ENCODE results near the gene ELL.
"Not testable (repeated sequence)": the region's sequence is repeated elsewhere in the genome, so short reads cannot be mapped to it uniquely, and the experiment has no call there.

Gene ELL

DNA sequence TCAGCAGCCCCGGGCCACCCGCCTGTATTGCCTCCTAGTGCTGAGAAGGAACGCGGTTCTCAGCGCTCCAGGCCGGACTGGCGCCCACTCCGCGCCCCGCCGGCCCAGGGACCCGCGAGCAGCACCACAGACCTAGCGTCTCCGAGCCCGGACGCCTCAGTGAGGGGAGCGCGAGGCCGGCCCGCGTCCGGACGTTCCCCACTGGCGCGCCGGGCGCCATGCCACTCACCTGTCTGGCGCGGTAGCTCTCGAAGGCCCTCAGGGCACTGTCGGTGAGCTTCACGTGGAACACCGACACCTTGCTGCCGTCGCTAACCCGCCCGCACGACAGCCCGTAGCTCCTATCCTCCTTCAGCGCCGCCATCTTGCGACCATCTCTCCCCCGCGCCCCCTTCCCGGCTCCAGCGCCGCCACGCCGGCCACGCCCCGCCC lies at the start of gene ELL:
ELL (minus strand) TSS at position 379 of the 432 bp plus-strand sequence; CDS start at position 364, 15 bp downstream.
- peak; percentile 18 for DNase-seq (ENCODE audit: low spot score)

GRCh38 chr19:18568367-18568766 lies 46.5 kb upstream of the ELL start:
- DNase-seq (ENCODE audit: low spot score), result no peak

GRCh38 chr19:18566953-18567352 lies 45.1 kb upstream of the ELL start:
- DNase-seq (ENCODE audit: low spot score), result no peak

GRCh38 chr19:18562086-18562485 lies 40.2 kb upstream of the ELL start:
- peak; percentile 84 for DNase-seq (ENCODE audit: low spot score)

DNA sequence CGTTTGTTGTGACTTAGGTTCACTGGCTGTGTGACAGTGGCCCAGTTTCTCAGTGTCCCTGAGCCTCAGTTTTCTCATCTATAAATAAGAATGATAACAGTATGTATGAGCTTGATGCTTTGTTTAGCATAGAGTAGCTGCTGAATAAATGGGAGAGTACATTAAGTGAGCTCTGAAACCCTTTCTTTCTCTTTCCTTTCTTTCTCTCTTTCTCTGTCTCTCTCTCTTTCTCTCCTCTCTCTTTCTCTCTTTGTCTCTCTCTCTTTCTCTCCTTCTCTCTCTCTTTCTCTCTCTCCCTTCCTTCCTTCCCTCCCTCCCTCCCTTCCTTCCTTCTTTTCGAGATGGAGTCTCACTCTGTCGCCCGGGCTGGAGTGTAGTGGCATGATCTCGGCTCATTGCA lies 37.8 kb upstream of the ELL start:
- no peak for DNase-seq (ENCODE audit: low spot score)

- DNase-seq (ENCODE audit: low spot score), result no peak
Measured at GRCh38 chr19:18558604-18559003, 36.7 kb upstream of the ELL start.

- DNase-seq (ENCODE audit: low spot score), result peak; percentile 16
Measured at GRCh38 chr19:18558202-18558555, 36.3 kb upstream of the ELL start.

DNA sequence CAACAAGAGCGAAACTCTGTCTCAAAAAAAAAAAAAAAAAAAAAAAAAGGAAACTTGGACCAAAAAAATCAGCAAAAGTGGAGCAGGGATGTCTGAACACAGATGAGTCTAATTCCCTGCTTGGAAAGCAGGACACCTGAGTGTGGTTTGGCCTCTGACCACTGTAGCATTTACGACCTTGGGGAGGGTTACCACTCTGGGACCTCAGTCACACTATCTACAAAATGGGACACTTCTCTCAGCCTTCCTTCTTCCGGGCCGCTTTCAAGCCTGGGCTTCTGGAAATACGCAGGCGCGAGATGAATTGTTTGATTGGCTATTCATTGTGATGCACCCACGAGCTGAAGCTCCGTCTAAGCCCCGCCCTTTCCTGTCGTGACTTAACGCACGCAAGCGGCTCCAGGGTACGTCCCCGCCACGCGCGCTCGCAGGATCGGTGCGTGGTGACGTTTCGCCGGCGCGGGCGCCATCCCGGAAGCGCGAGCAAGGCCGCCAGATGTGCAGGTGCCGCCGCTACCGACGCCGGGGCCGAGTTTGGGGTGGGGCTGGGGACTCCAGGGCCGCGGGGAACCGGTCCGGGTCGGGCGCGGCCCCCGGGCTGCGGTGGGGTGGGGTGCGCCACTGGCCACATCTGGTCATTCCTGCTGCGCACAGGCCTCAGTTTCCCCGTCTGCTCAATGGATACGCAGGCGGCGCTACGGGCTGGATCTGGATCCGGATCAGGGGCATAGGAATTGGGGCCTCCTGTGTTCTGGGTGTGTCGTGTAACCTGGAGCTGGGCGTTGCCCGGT lies 35.7 kb upstream of the ELL start, which contains the start of gene KXD1:
KXD1 (plus strand) TSS at position 460 of the 791 bp plus-strand sequence. CDS start 4,187 bp downstream, outside the sequence.
- peak; percentile 98 for DNase-seq (ENCODE audit: low spot score)

GRCh38 chr19:18551631-18552030 lies 29.8 kb upstream of the ELL start:
- DNase-seq (ENCODE audit: low spot score), result no peak

GRCh38 chr19:18543814-18544475 lies 22.1 kb upstream of the ELL start:
- peak; percentile 72 for DNase-seq (ENCODE audit: low spot score)

DNA sequence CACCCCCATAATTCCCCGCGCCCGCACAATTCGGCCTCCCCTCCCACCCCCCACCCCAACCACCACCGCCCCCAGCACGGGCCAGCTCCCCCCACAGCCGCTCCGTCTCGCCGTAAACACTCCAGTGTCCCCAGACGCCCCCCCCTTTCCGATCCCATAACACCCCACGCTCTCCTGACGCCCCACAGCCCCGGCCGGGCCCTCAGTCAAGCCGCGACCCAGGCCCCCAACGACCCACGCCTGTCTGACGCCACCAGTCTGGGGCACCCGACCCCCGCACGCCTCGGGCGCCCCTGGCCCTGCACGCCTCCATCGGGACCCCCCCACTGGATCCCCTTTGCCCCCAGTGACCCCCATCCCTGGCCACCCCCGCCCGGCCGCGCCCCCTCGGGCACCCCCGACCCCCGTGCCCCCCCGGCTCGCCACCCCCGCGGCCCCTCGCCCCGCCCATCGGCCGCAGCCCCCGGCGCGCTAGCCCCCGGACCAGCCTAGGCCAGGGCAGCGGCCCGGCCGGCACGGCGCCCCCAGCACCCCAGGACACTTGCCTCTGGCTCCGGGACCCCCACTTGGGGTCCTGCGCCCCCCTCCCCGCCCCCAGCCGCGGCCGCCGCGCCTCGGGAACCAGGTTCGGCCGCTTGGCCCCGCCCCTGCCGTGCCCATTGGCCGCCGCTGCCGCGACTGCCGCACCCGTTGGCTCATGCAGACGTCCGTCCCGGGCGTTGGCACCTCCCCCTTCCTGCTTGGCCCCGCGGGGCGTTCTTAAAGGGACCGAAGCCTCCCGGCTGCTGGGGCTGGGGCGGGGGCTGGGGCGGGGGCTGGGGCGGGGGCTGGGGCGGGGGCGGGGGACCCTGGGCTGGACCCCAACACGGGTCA lies 21.3 kb upstream of the ELL start, which contains the start of gene FKBP8:
FKBP8 (minus strand) TSS at position 633 of the 873 bp plus-strand sequence. CDS start 1,603 bp downstream, outside the sequence.
- peak; percentile 99 for DNase-seq (ENCODE audit: low spot score)

DNA sequence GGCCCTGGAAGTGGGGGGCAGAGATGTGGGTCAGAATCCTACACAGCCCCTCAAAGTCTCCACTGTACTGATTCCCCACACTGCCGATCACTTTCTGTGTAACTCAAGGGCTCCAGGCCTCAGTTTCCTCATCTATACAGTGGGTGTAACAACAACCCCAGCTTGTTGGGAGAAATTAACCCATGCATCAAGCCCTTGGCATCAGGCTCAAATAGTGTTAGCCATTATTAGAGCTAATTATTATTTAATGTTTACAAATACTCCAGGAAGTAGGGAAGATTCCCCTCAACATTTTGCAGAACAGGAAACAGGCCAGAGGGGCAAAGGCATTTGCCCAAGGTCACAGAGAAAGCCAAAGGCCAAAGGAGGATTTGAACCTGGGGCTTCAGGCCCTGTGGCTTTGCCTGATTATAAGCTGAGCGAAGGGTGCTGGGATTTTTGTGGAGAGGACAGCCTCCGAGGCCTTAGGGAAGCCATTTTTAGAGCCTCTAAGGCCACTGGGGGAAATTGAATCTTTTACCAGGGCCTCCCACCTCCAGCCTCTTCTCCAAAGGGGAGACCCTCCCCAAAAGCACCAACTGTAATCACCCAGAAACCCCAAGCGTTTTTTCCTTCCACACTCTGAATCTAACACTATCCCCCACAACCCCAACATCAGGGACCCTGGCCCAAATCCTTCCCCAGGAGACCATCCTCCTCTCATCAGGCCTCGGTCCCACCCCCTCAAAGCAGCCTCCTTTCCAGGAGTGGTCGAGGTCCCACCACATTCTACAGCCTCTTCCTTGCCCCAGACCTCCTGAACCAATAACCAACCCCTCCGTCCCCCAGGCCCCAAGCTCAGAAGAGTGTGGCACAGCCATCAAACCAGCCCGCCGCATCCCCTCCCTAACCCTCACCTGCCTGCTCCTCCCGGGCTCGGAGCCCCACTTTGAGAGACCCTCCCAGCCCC lies 20.4 kb upstream of the ELL start:
- DNase-seq (ENCODE audit: low spot score), result peak; percentile 31

- DNase-seq (ENCODE audit: low spot score), result peak; percentile 35
Measured at GRCh38 chr19:18541258-18541991, 19.6 kb upstream of the ELL start.

- not testable (repeated sequence) for DNase-seq (ENCODE audit: low spot score)
Measured at GRCh38 chr19:18540200-18540599, 18.3 kb upstream of the ELL start.

GRCh38 chr19:18539372-18539771 lies 17.5 kb upstream of the ELL start:
- DNase-seq (ENCODE audit: low spot score), result no peak

DNA sequence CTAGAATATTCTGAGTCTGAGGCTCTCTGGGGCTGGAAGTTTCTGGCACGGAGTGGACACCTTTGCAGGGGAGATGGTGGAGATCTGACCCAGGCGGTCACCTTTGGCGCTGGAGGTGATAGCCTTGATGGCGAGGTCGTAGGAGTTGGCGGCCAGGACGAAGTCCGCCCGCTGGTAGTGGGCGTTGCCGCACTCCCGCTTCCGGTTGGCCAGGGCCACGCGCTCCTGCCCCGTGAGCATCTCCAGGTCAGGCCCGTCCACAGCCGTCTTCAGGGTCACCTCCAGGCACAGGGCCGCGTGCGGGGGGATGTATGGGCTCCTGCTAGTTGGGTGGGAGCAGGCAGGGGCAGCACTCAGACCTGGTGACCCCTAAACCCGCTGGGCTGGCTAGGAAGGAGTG lies 16.2 kb upstream of the ELL start:
- no peak for DNase-seq (ENCODE audit: low spot score)

DNA sequence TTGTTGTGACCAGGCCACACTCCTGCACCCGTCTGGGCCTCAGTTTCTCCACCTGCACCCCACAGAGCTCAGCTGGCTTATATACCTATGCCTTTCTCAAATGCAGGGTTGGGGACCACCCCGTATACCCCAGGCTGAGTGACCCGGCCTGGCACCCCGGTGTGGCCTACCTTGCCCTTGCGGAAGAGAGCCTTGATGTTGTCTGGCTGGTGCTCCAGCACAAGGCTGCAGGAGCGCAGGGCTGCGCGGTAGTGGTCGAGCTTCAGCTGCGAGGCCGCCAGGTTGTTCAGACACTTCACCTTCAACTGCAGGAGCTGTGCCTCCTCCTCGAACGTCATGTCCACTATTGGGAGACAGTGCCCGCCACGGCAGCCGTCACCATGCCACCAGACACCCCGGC lies 15.6 kb upstream of the ELL start:
- DNase-seq (ENCODE audit: low spot score), result no peak

DNA sequence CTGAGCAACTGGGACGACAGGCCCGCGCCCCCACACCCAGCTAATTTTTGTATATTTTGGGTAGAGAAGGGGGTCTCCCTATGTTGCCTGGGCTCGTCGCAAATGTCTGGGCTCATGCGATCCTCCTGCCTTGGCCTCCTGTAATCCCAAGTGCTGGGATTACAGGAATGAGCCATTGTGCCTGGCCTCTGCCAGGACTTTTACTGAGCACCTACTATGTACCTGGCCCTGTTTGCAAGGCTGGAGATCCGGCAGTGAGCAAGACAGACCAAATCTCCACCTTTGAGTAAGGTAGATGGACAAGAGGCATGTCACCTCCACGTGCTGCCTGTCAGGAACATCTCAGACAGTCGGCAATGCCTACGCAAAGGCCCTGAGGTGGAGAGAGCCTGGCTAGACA lies 14.6 kb upstream of the ELL start:
- DNase-seq (ENCODE audit: low spot score), result no peak

DNA sequence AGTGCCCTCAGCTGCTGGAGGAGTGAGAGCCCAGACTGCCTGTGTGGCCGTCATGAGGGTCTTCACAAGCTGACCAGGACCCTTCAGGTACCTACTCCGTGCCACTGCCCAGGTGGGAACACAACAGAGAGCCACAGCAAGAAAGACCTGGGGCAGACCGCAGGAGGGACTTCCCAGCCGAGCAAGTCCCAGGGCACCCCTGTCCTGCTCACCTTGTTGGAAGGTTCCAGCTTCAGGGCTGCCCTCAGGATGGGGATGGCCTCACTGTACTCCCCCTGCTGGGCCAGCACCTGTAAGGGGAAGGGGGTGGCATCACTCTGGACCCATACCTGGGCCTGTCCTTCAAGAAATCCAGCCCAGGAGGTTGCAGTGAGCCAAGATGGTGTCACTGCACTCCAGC lies 11.2 kb upstream of the ELL start:
- DNase-seq (ENCODE audit: low spot score), result no peak

- DNase-seq (ENCODE audit: low spot score), result no peak
Measured at GRCh38 chr19:18532168-18532890, 10.5 kb upstream of the ELL start.
